HCT116 (cell line): ENCODE data around the gene APPL2. TPM values are rescaled to one million over a fixed set of nuclear protein-coding genes. Genes with fewer than 3 reads are reported as not detected.

ENCODE experiments used
- ATAC-seq: fragments of 200-7000 bp; cut with Tn5 transposase; 2 replicates; pipeline ENCODE4 v1.9.1; 2020; ENCODE audit warnings: mild to moderate bottlenecking, moderate library complexity
- BruUV-seq: library from RNA; stranded (reverse); fragments of 400-500 nt; replicated peaks from 2 replicates; lab custom pipeline; 2021; lab: Mats Ljungman, UMichigan
- CTCF ChIA-PET: fragments of 300-600 bp; sonication (Branson Sonifier 250); formaldehyde crosslinking; loops from one replicate; lab custom pipeline; 2021; ENCODE audit warnings: antibody characterized with exemption; lab: Charles Lee
- POLR2A ChIA-PET: fragments of 300-600, 350-600 bp; sonication (Branson Sonifier 250); formaldehyde crosslinking; loops from one replicate; lab custom pipeline; 2021; ENCODE audit warnings: antibody characterized with exemption; lab: Charles Lee
- RAD21 ChIA-PET, 2 experiments: fragments of 300-600 bp; sonication (Branson Sonifier 250); formaldehyde crosslinking; loops; one replicate each; lab custom pipeline; 2023; ENCODE audit warnings: low total read pairs in 2 of 2; ENCODE audit not compliant: uncharacterized antibody in 2 of 2, unreplicated experiment in 2 of 2, low non-redundant PET in 1 of 2; lab: Charles Lee
- DNase-seq: peaks from one replicate; pipeline ENCODE4 v3.0.0-alpha.2; 2010; ENCODE audit warnings: low read depth, low spot score
- H2AFZ ChIP-seq: fragments of 200-600 bp; shearing (Covaris generic), sonication (generic); 2 replicates; pipeline ENCODE4 v1.6.1; 2017; ENCODE audit warnings: low read depth, mixed run types, mixed read lengths, antibody characterized with exemption, low read length; ENCODE audit not compliant: poor library complexity, severe bottlenecking
- H3K27ac ChIP-seq: 2 replicates; pipeline ENCODE4 v1.5.1; 2012; ENCODE audit warnings: low read depth, low read length
- H3K27me3 ChIP-seq: fragments of 200-600 bp; sonication (generic); 2 replicates; pipeline ENCODE4 v1.6.1; 2016; ENCODE audit warnings: mixed run types, low read length, mixed read lengths; ENCODE audit not compliant: insufficient read depth
- H3K36me3 ChIP-seq, 2 experiments: fragments of 200-500 bp in 1 of 2; fragments of 200-600 bp in 1 of 2; sonication (Bioruptor generic) in 1 of 2; sonication (generic) in 1 of 2; 2 replicates each; pipeline versions ENCODE4 v1.5.1 to v1.6.1; 2014 to 2016; ENCODE audit warnings: low read length in 2 of 2, inconsistent platforms in 1 of 2, mixed read lengths in 1 of 2, mixed run types in 1 of 2; ENCODE audit not compliant: insufficient read depth in 2 of 2, control insufficient read depth in 1 of 2
- H3K4me1 ChIP-seq, 2 experiments: fragments of 200-600 bp in 1 of 2; sonication (generic) in 1 of 2; 2 replicates each; pipeline versions ENCODE4 v1.5.1 to v1.6.1; 2012 to 2017; ENCODE audit warnings: low read length in 2 of 2, inconsistent platforms in 1 of 2, mild to moderate bottlenecking in 1 of 2, mixed read lengths in 1 of 2, mixed run types in 1 of 2, moderate library complexity in 1 of 2; ENCODE audit not compliant: insufficient read depth in 2 of 2, control insufficient read depth in 1 of 2
- H3K4me2 ChIP-seq: fragments of 200-600 bp; sonication (generic); 2 replicates; pipeline ENCODE4 v1.6.1; 2017; ENCODE audit warnings: mixed run types, low read length, mixed read lengths
- H3K4me3 ChIP-seq, 2 experiments: fragments of 200-600 bp in 1 of 2; sonication (generic) in 1 of 2; replicated peaks in 1 of 2; 2 replicates each; pipeline ENCODE4 v1.5.1; 2011 to 2016; ENCODE audit warnings: low read length in 2 of 2, control low read depth in 1 of 2, low read depth in 1 of 2, mild to moderate bottlenecking in 1 of 2, mixed read lengths in 1 of 2, mixed run types in 1 of 2
- H3K79me2 ChIP-seq: fragments of 200-600 bp; sonication (generic); 2 replicates; pipeline ENCODE4 v1.6.1; 2017; ENCODE audit warnings: mild to moderate bottlenecking, mixed run types, low read length, moderate library complexity, mixed read lengths; ENCODE audit not compliant: insufficient read depth
- H3K9ac ChIP-seq: fragments of 200-600 bp; sonication (generic); 2 replicates; pipeline ENCODE4 v1.6.1; 2016; ENCODE audit warnings: low read length, mixed read lengths
- H3K9me2 ChIP-seq: fragments of 200-600 bp; sonication (generic), shearing (Covaris generic); 2 replicates; pipeline ENCODE4 v1.6.1; 2017; ENCODE audit warnings: mixed run types, mild to moderate bottlenecking, moderate library complexity; ENCODE audit not compliant: insufficient read depth
- H3K9me3 ChIP-seq, 2 experiments: fragments of 200-500 bp in 1 of 2; fragments of 200-600 bp in 1 of 2; sonication (Bioruptor generic) in 1 of 2; sonication (generic) in 1 of 2; 2 replicates each; pipeline ENCODE4 v1.6.1; 2014 to 2017; ENCODE audit warnings: low read length in 2 of 2, mixed read lengths in 2 of 2, inconsistent platforms in 1 of 2, low read depth in 1 of 2, mild to moderate bottlenecking in 1 of 2, mixed run types in 1 of 2, moderate library complexity in 1 of 2; ENCODE audit not compliant: control insufficient read depth in 1 of 2, insufficient read depth in 1 of 2
- H4K20me1 ChIP-seq: fragments of 200-600 bp; sonication (generic), shearing (Covaris generic); 2 replicates; pipeline ENCODE4 v1.6.1; 2017; ENCODE audit warnings: mixed run types, mild to moderate bottlenecking, moderate library complexity; ENCODE audit not compliant: insufficient read depth
- CBX3 ChIP-seq: IDR thresholded peaks from 2 replicates; pipeline ENCODE4 v1.6.1; 2012; ENCODE audit warnings: low read depth
- EZH2phosphoT487 ChIP-seq: fragments of 200-600 bp; IDR thresholded peaks from 2 replicates; pipeline ENCODE4 v1.6.1; 2018; ENCODE audit warnings: antibody characterized with exemption, borderline replicate concordance
- JUND ChIP-seq: IDR thresholded peaks from 2 replicates; pipeline ENCODE4 v1.6.1; 2012
- POLR2A ChIP-seq: IDR thresholded peaks from 2 replicates; pipeline ENCODE4 v1.7.0; 2011; ENCODE audit warnings: borderline replicate concordance; ENCODE audit not compliant: insufficient read depth, insufficient read length; ENCODE audit errors: extremely low read depth
- SIN3A ChIP-seq: IDR thresholded peaks from 2 replicates; pipeline ENCODE4 v1.6.1; 2012; ENCODE audit warnings: low read depth
- SP1 ChIP-seq: IDR thresholded peaks from 2 replicates; pipeline ENCODE4 v1.6.1; 2012; ENCODE audit warnings: low read depth
- SRF ChIP-seq: IDR thresholded peaks from 2 replicates; pipeline ENCODE4 v1.6.1; 2012; ENCODE audit warnings: low read depth
- YY1 ChIP-seq: IDR thresholded peaks from 2 replicates; pipeline ENCODE4 v1.6.1; 2011; ENCODE audit warnings: low read length, low read depth, moderate library complexity, mild to moderate bottlenecking; ENCODE audit not compliant: insufficient replicate concordance; ENCODE audit errors: extremely low read depth
- intact Hi-C: fragments of 100-400 bp; cut with micrococcal nuclease; formaldehyde crosslinking; loops from 2 replicates; pipeline ENCODE4 v1.10.0; 2022
- total RNA-seq: library from RNA; stranded (reverse); gene quantifications from one replicate; pipeline ENCODE4 v1.2.1, GENCODE V29; 2021; ENCODE audit not compliant: unreplicated experiment
- TF ChIP-seq, protein P1 (sequence below): IDR thresholded peaks from 2 replicates; pipeline ENCODE4 v1.6.1; 2012; ENCODE audit warnings: low read depth
- TF ChIP-seq, protein P2 (sequence below): IDR thresholded peaks from 2 replicates; pipeline ENCODE4 v1.6.1; 2012

APPL2 gene
- total RNA-seq, 1 experiment from 2014 or later, result 22.6 TPM

DNA sequence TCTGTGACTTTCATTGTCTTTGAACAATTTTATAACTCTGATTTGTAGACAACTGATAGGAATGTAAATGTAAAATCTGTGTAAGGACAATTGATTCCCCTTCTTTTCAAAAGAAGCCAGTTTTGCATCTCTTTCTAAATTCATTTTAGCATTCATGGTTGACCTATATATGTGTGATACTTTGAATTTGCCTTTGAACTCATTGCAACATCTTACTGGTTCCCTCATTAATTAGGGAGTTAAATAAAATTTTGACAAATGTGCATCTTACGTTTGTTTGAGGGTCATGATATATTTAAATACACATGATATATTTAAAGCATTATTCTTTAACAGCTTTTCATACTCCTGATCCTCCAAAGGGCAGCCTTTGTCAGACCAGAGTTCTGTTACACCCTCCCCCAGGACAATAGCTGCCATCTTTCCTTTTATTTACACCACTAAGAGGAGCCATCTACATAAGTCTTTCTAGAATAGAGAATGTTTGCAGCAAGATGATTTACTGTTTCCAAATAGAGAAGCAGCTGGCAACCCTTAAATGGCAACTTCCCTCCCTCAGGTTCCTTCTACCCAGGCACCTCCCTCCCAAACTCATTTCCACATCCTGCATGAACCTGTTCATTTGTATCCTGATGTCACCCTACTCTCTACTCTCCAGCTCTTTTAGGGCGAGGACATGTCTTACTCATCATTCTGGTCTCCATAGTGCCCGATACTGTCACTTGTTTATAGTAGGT is 40.2 kb upstream of the APPL2 start:
- Histone ChIP-seq H3K79me2 (no peaks in the 10 kb centered on the region), H3K9me2 (no peaks in the 10 kb centered on the region), H3K36me3 (no peaks in the 10 kb centered on the region), H3K9me3 (no peaks in the 10 kb centered on the region), H4K20me1 (no peaks in the 10 kb centered on the region), H3K4me2 (no peak overlapping the region), H3K4me1 (no peaks in the 10 kb centered on the region), H2AFZ (no peak overlapping the region), H3K4me3 (no peak overlapping the region), H3K27ac (no peak overlapping the region), H3K9ac (no peak overlapping the region), H3K27me3 (no peaks in the 10 kb centered on the region)
- POLR2A ChIA-PET, result no interaction called here
- BruUV-seq, result no TSS peak
- RAD21 ChIA-PET, result no interaction called here
- CTCF ChIA-PET, result no interaction called here
- no peak for DNase-seq
- ATAC-seq, result no peak
- TF ChIP-seq, protein P1, sequence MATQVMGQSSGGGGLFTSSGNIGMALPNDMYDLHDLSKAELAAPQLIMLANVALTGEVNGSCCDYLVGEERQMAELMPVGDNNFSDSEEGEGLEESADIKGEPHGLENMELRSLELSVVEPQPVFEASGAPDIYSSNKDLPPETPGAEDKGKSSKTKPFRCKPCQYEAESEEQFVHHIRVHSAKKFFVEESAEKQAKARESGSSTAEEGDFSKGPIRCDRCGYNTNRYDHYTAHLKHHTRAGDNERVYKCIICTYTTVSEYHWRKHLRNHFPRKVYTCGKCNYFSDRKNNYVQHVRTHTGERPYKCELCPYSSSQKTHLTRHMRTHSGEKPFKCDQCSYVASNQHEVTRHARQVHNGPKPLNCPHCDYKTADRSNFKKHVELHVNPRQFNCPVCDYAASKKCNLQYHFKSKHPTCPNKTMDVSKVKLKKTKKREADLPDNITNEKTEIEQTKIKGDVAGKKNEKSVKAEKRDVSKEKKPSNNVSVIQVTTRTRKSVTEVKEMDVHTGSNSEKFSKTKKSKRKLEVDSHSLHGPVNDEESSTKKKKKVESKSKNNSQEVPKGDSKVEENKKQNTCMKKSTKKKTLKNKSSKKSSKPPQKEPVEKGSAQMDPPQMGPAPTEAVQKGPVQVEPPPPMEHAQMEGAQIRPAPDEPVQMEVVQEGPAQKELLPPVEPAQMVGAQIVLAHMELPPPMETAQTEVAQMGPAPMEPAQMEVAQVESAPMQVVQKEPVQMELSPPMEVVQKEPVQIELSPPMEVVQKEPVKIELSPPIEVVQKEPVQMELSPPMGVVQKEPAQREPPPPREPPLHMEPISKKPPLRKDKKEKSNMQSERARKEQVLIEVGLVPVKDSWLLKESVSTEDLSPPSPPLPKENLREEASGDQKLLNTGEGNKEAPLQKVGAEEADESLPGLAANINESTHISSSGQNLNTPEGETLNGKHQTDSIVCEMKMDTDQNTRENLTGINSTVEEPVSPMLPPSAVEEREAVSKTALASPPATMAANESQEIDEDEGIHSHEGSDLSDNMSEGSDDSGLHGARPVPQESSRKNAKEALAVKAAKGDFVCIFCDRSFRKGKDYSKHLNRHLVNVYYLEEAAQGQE, result no peak
- TF ChIP-seq JUND (no peak), SRF (no peak), EZH2phosphoT487 (no peak), POLR2A (no peak), SIN3A (no peak), SP1 (no peak), YY1 (no peak), CBX3 (no peak)
- TF ChIP-seq, protein P2, sequence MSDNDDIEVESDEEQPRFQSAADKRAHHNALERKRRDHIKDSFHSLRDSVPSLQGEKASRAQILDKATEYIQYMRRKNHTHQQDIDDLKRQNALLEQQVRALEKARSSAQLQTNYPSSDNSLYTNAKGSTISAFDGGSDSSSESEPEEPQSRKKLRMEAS, result no peak
- intact Hi-C loops, result no loop called here
